Lung (tissue), 12 donors: Measurements from ENCODE around the gene EPHA8. TPM values are rescaled to one million over a fixed set of nuclear protein-coding genes. Genes with fewer than 3 reads are reported as not detected.
A peak's percentile ranks its signal among the peaks of the same experiment; 100 is the strongest.

Experiments
- ATAC-seq: fragments of 200-7000 bp; cut with Tn5 transposase; one replicate; pipeline ENCODE4 v1.9.1; 2020; ENCODE audit warnings: moderate number of reproducible peaks; ENCODE audit not compliant: insufficient read depth, low FRiP score
- DNase-seq, 3 donors: peaks; one replicate each; pipeline ENCODE4 v3.0.0-alpha.2; 2013 to 2017
- H3K27ac ChIP-seq, 2 donors: one replicate each; pipeline ENCODE4 v1.5.1; 2013; ENCODE audit warnings: mild to moderate bottlenecking in 2 of 2, moderate library complexity in 2 of 2, control low read depth in 1 of 2, inconsistent platforms in 1 of 2, low read depth in 1 of 2, low read length in 1 of 2
- H3K27me3 ChIP-seq, 3 donors: one replicate each; pipeline ENCODE4 v1.5.1; 2013; ENCODE audit warnings: low read length in 2 of 3; ENCODE audit not compliant: control insufficient read depth in 3 of 3, insufficient read depth in 3 of 3
- H3K36me3 ChIP-seq, 4 donors: one replicate each; pipeline ENCODE4 v1.5.1; 2013; ENCODE audit warnings: low read length in 4 of 4, mild to moderate bottlenecking in 1 of 4, moderate library complexity in 1 of 4; ENCODE audit not compliant: control insufficient read depth in 4 of 4, insufficient read depth in 4 of 4
- H3K4me1 ChIP-seq, 5 donors: one replicate each; pipeline ENCODE4 v1.5.1; 2013; ENCODE audit warnings: low read length in 5 of 5, mild to moderate bottlenecking in 2 of 5, moderate library complexity in 1 of 5; ENCODE audit not compliant: control insufficient read depth in 5 of 5, insufficient read depth in 5 of 5
- H3K4me3 ChIP-seq: one replicate; pipeline ENCODE4 v1.5.1; 2013; ENCODE audit warnings: mild to moderate bottlenecking, control low read depth, moderate library complexity
- H3K9ac ChIP-seq, 2 donors: one replicate each; pipeline ENCODE4 v1.5.1; 2013; ENCODE audit warnings: low read length in 2 of 2, control low read depth in 1 of 2; ENCODE audit not compliant: insufficient read depth in 1 of 2
- H3K9me3 ChIP-seq, 4 donors: one replicate each; pipeline ENCODE4 v1.5.1; 2013; ENCODE audit warnings: low read length in 3 of 4, mild to moderate bottlenecking in 1 of 4, moderate library complexity in 1 of 4; ENCODE audit not compliant: control insufficient read depth in 4 of 4, insufficient read depth in 3 of 4
- WGBS, 2 donors: extraction: QIAGEN DNeasy Blood & Tissue Kit; methylation state at CpG; one replicate each; pipeline ENCODE4 v1.1.7; 2013; 5-methylcytosine and 5-hydroxymethylcytosine counted together
- polyA plus RNA-seq, 2 donors: library from polyadenylated mRNA; stranded (reverse); fragments of 200-250 nt; gene quantifications; one replicate each; pipeline ENCODE4 v1.2.1, GENCODE V29; 2013
- total RNA-seq, 2 donors: library from RNA; depleted of rRNA in 1 of 2; stranded (reverse); fragments of >200 nt in 1 of 2; gene quantifications; one replicate each; pipeline ENCODE4 v1.2.1, GENCODE V29; 2014 to 2021
- TF ChIP-seq, protein P1 (sequence below): IDR thresholded peaks from 2 replicates; pipeline ENCODE4 v1.5.1; 2012; ENCODE audit warnings: mild to moderate bottlenecking; ENCODE audit errors: control extremely low read depth, extremely low read depth
- donor health status: control.
- donor health status: control.
- donor health status: Bipolar disorder and iron deficiency.
- donor health status: healthy.
- donor health status: DM: yes; HTN: yes; CAD: no.

EPHA8 gene
- total and polyA plus RNA-seq, 4 donors = 0.01 TPM; not detected in 3

DNA sequence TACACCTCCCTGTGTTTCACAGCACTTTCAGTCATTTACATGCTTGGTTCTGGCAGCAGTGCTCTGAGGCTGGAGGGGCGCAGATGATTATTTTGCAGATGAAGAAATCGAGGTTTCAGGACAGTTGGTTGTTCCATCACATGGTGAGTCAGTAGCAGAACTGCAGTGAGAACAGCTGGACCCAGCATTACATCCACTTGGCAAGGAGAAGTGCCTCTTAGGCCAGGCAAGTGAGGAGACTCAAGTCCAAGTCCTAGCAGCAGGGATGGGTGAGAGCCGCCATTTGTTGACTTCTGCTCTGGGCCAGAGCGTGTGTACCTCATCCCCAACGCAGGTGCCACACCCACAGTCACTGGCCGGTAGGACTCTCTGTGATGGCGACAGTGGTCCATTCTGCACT, 26.8 kb upstream of the EPHA8 start:
- Histone ChIP-seq H3K27ac (no peak overlapping the region), H3K4me1 (peaks cover 0 to 10% (median 5%) of the 10 kb centered on the region in 5 donors), H3K9ac (no peak overlapping the region), H3K9me3 (peaks cover 0 to 2% (median 0%) of the 10 kb centered on the region in 4 donors), H3K27me3 (no peaks in the 10 kb centered on the region), H3K36me3 (peaks cover 0 to 7% (median 0%) of the 10 kb centered on the region in 4 donors), H3K4me3 (no peak overlapping the region)
- WGBS, 2 donors = 84 to 93% methylated on average over 7 of the region's 7 CpGs
- TF ChIP-seq, protein P1, sequence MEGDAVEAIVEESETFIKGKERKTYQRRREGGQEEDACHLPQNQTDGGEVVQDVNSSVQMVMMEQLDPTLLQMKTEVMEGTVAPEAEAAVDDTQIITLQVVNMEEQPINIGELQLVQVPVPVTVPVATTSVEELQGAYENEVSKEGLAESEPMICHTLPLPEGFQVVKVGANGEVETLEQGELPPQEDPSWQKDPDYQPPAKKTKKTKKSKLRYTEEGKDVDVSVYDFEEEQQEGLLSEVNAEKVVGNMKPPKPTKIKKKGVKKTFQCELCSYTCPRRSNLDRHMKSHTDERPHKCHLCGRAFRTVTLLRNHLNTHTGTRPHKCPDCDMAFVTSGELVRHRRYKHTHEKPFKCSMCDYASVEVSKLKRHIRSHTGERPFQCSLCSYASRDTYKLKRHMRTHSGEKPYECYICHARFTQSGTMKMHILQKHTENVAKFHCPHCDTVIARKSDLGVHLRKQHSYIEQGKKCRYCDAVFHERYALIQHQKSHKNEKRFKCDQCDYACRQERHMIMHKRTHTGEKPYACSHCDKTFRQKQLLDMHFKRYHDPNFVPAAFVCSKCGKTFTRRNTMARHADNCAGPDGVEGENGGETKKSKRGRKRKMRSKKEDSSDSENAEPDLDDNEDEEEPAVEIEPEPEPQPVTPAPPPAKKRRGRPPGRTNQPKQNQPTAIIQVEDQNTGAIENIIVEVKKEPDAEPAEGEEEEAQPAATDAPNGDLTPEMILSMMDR = no peak
- ATAC-seq (no peak), DNase-seq (peak in 1 of 3 donors; percentile 67)

DNA sequence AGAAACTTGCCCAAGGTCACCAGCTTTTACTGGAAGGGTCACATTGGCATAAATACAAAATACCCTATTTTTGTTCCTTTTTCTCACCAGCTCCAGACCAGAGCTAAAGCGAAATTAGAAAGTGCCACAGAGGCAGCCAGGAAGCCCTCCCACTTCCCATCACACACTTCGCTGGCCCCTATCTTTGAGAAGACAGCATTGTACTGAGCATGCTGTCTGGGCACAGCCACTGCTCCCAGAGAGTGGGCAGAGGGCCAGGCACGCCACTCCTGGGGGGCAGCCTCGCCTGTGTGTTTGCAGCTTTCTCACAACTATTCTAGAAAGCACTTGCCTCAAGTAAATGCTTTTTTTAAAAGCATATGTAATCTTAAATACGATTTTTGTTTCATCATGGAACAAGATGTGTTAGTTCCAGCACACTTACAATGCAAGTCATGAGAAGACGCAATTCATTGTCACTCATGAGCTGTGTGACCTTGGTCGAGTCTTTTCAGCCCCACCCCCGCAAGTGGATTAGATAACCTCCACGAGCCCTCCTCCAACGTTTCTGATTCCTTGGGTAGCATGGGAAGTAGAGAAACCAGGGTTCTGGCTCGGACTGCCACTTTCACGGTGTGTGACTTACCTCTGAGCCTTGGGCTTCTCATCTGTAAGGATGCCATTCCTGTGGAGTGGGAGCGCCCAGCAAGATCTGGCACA, 25.7 kb upstream of the EPHA8 start:
- H3K27me3 ChIP-seq = no peaks in the 10 kb centered on the region
- no peak overlapping the region for H3K9ac ChIP-seq
- DNase-seq (no peak), ATAC-seq (no peak)
- H3K36me3 ChIP-seq = peaks cover 0 to 7% (median 0%) of the 10 kb centered on the region in 4 donors
- no peak overlapping the region for H3K27ac ChIP-seq
- WGBS, 2 donors = 84 to 89% methylated on average over 13 of the region's 13 CpGs
- peaks cover 0 to 5% (median 3%) of the 10 kb centered on the region in 5 donors for H3K4me1 ChIP-seq
- peaks cover 0 to 2% (median 0%) of the 10 kb centered on the region in 4 donors for H3K9me3 ChIP-seq
- no peak overlapping the region for H3K4me3 ChIP-seq
- TF ChIP-seq, protein P1 = no peak

DNA sequence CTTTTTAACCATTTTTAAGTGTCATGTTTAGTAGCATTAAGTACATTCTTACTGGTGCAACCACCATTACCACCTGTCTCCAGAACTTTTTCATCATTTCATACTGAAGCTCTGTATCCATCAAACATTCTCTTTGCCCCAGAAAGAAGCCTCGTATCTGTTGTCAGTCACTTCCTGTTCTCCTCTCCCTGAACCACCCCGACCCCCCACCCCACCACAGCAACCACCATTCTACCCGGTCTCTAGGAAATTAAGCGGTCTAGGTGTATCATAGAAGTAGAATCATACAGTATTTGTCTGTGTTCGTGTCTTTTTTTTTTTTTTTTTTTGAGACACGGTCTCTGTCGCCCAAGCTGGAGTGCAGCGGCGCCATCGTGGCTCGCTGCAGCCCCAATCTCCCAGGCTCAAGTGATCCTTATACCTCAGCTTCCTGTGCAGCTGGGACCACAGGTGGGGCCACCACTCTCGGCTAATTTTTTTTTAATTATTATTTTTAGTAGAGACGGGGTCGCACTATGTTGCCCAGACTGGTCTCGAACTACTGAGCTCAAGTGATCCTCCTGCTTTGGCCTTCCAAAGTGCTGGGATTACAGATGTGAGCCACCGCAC, 23.7 kb upstream of the EPHA8 start:
- no peak overlapping the region for H3K4me3 ChIP-seq
- no peak overlapping the region for H3K27ac ChIP-seq
- no peaks in the 10 kb centered on the region for H3K27me3 ChIP-seq
- ATAC-seq = no peak
- WGBS, 2 donors = 52 to 59% methylated on average over 16 of the region's 16 CpGs
- H3K36me3 ChIP-seq = peaks cover 0 to 4% (median 0%) of the 10 kb centered on the region in 4 donors
- peaks cover 0 to 8% (median 0%) of the 10 kb centered on the region in 5 donors for H3K4me1 ChIP-seq
- TF ChIP-seq, protein P1 = no peak
- peaks cover 0 to 2% (median 0%) of the 10 kb centered on the region in 4 donors for H3K9me3 ChIP-seq
- H3K9ac ChIP-seq = no peak overlapping the region
- DNase-seq = no peak
